ENCODE measurements around the gene SPEF1.

Gene SPEF1

DNA sequence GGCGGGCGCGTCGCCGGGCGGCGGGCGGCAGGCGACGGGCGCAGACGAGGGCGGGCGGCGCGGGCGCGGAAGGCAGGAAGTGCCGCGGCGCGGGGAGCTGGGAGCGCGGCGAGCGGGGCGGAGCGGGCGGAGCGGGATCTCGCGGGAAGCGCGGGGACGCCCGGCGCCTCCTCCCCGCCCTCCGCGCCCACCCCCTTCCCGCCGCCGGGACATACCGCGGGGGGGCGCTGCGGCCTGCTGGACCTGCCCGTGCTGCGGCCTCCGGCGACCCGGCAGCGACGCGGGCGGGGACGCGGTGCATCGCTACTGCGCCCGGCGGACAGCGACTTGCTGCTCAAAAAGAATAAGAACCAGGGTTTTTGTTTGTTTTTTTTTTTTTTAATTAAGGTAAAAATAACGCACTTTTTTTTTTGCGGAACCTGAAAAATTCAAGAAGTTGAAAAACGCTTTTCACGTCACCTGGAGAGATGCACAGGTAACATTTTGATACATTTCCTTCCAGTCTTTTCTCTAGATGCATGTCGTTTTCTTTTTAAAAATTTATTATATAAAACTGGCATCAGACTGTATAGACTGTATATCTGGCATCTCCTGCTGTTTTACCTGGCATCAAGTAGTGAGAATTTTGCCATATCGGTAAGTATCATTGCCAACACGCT is 5.5 kb upstream of the SPEF1 start, which contains the start of gene CENPB:
TSS of gene CENPB (minus strand) at position 76 of the 659 bp plus-strand sequence. CDS start 257 bp downstream, outside the sequence.
- DNase-seq, result peak; percentile 95

DNA sequence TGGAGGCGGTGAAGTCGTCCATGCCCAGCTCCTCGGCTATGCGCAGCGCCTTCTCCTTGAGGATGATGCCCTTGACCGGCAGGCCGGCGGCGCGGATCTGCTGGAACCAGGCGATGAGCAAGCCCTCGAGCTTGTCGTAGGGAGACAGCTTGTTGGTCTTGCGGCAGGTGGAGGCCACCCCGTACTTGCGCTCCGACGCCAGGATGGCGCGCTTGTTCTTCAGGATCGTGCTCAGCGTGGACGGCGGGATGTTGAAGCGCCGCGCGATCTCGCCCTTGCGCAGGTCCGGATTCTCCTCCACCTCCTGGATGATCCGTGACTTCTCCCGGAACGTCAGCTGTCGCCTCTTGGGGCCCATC is 4.9 kb upstream of the SPEF1 start:
- DNase-seq, result peak; percentile 73

DNA sequence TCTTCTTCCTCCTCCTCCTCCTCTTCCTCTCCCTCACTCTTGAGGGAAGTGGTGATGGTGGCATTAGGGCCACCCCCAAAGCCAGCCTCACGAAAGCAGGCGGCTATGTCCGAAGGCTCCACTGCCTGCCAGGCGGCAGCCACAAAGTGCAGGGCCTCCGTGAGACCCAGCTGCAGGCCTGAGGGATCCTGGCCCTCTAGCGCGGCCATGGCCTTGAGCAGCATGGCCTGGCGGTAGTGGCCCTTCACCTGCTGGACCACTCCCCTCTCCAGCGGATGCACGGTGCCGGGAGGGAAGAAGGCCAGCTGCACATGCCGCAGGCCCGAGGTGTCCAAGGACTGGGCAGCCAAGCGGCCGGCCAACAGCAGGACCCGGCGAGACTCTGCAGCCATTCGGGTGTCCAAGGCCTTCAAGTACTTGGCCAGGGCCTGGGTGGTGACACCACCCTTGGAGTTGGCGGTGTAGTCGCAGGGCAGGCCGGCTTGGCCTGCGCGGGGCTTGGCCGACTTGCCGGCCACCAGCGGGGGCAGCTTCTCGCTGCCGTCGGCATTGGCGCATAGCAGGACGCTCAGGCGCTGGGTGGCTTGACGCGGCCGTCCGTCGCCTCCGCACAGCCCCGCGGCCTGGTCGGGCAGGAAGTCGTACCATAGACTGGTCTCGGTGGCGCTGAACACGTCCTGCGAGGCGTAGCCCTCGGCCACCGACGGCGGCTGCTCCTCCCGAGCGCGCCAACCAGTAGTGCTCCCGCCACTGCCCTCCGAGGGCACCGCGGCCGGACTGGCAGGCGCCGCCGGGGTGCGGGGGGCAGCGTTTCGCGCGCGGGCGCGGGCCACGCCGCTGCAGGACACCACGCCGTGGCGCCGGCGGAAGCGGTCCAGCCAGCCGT is 4.2 kb upstream of the SPEF1 start:
- DNase-seq, result no peak

DNA sequence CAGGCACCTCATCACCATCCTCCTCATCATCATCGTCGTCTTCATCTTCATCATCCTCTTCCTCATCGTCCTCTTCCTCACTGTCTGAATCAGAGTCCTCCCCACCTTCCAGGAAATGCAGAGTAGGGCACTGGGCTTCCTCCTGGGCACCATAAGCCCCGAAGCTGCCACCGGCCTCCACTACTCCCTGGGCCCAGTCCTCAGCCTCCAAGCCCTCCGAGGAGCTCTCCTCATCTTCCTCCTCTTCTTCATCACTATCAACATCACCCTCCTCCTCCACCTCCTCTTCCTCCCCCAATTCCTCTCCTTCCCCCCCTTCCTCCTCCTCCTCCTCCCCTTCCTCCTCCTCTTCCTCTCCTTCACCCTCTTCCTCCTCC is 3.6 kb upstream of the SPEF1 start:
- no peak for DNase-seq

GRCh38 chr20:3784216-3784853 is 3.1 kb upstream of the SPEF1 start:
- DNase-seq, result no peak

DNA sequence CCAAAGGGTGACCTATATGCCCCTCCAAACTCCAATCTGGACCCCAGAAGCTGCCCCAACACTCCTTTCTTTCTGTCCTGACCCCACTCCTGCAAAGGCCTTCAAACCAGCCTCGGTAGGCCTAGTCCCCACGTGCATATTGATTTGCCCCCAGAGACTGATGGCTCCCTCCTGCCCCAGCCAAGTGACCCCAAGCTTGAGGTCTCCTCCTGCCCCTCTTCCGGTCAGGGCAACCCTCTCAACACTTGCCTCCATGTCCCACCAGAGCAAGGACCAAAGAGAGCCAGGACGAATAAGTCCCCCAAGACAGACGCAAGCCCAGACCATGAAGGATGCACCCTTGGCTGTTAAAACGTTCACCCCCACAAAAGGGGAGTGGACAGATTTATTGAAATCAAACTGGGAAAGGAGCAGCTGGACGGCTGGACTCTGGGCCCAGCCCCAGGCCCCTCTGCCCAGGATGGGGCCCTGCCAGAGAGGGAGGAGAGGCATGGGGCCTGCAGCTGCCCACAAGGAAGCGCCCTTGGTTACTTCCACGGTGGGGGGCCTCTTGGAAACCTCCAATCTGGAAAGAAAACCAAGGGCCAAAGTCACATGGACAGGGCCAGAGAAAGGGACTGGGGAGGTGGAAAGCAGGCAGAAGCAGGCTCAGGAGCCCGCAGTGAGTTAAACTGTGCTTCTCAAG is 2.4 kb upstream of the SPEF1 start:
- no peak for DNase-seq

DNA sequence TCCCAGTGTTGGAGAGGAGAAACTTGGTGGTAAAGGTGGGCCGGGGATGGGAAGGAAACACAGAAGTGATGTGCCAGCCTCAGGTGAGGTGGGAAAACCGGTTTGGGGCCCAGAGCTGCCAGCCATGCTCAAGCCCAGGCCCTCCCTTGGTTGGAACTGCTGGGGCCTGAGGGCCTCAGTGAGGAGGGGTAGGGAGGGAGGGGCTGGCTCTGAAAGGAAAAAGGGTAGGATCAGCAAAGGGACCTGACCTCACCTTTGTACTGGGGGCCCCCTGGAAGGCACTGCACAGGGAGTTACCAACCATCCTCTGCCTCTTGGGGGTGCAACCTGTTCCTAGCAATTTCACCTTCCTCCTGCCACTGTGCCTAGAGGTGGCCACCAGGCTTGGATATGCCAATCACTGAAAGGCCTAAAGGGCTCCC is 1.8 kb upstream of the SPEF1 start:
- peak; percentile 25 for DNase-seq

DNA sequence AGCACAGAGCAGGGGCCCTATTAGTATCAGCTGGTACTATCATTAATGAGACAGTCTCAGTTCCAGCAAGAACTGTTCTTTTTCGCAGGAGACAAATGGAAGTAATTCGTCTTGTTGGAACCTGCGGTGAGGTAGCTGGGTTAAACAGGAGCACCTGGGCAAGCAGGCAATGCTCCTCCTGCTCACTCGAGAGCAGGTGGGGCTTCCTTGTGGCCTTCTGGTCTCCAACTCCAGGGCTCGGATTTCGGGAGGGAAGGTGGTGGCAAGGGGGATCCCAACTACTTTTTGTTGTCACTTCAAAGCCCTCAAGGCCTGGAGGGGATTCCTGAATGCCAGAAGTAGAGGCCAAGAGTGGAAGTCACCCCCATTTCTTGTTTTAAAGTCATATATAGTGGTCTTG is 1.3 kb upstream of the SPEF1 start:
- DNase-seq, result no peak

DNA sequence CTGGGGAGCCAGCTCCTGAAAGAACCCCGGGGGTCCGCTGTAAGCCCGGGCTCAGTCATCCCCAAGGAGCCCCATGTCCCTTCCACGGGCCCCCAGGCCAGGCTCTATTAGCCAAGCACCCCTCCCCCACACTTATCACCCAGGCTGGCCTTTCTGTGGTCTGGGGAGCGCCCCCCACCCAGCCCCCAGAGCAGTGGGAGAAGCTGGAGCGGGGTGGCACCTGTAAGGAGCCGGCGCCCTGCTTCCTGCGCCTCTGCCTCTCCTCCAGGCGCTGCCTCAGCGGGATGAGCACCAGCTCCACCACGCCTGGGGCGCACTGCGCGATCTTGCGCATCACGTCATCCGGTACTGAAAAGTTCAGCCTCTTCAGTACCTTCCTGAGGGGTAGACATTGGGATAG is 2.3 kb downstream of the SPEF1 start:
- no peak for DNase-seq

DNA sequence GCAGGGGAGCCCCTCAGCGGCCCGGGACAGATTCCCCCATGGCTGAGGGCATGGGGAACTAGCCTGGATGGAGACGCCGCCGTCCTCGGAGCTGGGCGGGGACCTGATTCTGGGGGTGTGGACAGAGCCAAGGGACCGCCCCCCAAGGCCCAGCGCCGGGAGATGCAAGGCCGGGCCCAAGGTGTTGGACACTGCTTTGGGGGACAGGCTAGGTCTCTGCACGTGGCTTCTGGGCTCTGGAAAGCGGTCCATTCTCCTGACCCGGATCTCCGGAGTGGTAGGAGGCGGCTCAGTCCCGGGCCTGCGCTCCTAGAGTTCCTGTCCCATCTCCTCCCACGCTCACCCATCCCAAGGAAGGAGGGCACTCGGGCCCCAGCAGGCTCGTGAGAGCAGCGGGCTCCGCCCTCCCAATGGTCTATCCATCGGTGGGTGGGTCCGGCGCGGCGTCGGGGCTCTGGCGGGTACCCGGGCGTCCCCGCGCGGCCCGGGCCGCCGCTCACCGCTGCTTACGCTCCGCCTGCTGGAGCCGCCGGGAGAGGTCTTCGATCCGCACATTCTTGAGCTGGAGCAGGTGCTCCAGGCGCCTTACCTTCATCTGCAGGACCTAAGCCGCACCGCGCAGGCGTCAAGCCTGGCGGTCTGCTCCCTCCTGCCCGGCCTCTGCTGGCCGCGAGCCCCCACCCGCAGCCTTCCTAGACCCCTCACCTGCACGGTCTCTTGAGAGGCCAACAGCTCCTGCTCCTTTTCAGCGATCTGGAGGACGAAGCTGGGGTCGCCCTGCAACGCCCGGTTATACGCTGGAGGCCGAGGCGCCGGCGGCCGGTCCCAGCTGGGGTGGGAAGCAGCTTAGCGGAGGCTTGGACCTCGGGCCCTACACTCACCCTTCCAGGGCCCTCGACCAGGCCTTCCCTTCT is 3.3 kb downstream of the SPEF1 start:
- DNase-seq, result no peak

DNA sequence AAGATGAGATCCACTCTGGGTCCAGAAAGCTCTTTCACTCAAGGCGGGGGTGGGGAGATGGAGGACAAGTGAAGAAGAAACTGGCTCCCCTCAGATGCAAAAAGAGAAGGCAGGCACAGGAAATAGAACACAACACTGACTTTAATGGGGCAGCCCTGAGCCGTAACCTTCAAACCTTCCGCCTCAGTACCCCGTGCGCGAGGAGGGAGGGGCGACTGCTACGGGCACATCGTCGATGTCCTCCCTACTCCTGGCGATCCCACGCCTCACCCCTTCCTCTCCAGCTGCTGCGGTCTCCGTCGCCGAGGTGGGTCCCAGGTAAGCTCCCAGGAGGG is 3.9 kb downstream of the SPEF1 start:
- DNase-seq, result no peak

DNA sequence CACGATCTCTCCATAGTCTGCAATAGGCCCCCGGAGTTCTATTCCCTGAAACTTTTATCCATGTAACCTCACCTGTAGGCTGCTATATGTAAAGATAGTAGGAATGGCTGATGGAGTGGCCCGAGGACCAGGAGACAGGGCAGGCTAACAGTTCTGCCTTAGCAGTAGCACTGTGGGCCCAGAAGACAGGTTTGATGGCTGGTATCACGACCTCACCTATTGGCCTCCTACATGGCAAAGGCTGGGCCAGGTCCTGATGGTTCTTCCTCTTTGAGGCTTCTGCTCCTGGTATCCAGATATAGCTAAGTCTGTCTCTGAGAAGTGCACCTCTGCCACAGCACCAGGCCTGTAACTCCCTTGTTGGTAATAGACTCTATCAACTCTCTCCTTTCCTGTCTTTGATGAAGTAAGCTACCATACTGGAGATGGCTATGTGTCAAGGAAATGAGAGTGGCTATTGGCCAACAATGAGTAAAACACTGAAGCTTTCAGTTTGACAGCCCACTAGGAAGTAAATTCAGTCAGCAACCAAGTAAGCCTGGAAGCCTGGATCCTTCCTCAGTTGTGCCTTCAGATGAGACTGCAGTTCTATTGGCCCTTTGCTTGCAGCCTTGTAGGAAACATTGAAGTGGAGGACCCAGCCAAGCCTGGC is 5.7 kb downstream of the SPEF1 start:
- no peak for DNase-seq

- DNase-seq, result no peak
These were observed 9.6 kb downstream of the SPEF1 start for GRCh38 chr20:3771552-3772058.

DNA sequence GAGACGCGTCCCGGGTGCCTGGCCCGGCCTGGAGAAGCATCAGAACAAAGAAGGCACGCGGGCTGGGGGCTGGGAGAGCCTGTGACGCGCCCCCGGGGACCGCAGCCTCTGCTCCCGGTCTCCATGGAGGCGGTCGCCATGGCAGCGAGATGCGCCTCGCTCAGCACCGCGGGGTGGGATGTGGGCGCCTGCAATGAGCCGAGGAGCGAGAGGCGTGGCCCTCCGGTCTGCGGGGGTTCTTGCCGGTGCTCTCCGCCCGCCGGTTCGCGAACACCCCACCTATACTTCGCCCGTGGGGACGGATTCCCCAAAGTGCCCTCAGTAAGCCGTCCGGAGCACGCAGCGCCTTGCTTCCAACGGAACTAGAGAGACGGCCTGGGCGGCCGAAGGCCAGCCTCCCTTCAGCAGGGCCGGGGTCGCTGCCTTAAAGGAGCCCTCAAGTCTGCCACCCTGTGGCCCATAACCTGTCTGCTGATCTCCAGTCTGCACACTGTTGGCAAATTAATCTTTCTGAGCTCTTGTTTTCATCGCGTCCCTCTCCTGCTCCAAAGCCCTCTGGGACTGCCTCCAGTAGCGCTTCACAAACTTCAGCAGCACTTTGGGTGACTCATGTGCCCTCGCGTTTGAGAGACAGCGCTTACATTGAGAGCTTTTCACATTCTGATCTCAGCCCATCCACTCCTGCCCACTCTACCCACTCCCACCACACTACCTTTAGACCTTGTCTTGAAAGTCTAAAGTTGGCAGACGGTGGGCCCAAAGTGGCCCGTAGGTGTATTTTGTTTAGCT is 12.7 kb downstream of the SPEF1 start:
- DNase-seq, result peak; percentile 88

GRCh38 chr20:3767427-3768341 is 13.6 kb downstream of the SPEF1 start, which contains the start of gene ADISSP:
Gene ADISSP, minus strand, starts transcription at chr20:3767753. Its CDS starts 7,653 bp downstream, at chr20:3760100.
- DNase-seq, result peak; percentile 99

GRCh38 chr20:3767110-3767426 is 14.2 kb downstream of the SPEF1 start:
- DNase-seq, result no peak

DNA sequence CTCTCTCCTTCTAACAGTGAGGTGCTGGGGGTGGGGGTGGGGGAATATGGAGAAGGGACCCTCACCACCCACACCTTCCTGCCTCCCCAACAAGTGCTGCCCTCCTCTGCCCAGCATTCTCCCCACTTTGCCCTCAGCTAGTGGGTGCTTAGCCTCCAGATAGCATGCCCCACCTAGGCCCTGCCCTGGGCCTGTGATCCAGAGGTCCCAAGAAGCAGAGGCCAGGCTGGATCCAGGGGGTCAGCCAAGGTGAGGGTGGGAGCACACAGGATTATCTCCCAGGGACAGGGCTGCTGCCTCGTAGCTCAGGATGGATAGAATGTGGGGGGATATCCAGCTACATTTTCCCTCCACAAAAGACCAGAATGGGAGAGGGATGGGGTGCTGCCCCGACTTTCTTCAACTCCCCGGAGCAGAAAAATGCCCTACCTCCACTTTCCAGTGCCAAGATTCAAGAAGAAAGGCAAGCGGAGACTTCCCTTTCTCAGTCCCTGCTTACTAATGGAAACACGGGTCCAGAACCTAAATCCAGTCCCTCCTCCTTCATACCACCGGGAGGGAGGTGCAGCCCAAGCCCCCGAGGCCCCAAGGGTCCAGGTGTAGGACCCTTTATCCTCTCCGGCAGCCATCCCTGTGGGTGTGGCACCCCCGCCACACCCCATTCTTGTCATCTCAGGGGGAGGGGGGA is 14.7 kb downstream of the SPEF1 start:
- DNase-seq, result no peak

DNA sequence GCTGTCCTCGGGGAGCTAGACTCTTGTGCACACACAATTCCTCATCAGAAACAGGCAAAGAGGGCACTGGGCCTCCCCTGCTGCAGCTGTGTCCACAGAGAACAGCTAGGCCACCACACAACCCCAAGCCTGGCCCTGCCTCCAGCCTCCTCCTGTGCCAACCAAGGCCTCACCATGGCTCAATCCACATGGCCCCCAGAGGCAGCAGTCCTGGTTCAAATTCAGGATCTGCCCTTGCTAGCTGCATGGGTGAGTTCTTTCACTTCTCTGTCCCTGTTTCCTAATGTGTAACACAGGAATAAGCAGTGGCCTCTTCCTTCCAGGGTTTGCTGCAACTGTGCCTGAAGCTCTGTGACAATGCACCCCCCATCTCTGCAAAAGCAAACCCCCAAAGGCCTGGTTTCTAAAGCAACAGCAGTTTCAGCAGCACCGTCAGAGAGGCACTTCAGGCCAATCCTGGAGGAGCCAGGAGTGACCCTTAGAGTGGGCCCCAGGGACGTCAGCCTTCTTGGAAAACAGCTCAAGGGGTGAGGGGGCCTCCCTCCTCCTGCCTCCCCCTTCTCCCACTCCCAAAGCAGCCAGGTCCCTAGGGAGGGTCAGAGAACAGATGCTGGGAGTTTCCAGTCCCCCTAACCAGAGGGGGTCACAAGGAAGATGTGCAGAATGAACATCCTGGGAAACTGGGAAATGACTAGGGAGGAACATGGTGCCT is 15.9 kb downstream of the SPEF1 start:
- DNase-seq, result no peak

Data from NCI-H345 (cell line).